ENCODE data around the gene FAM13A. TPM values are rescaled to one million over a fixed set of nuclear protein-coding genes. Genes with fewer than 3 reads are reported as not detected.

The FAM13A gene
- total RNA-seq, 2 donors from 2014 or later = 27.2 to 107 TPM

GRCh38 chr4:89001647-89002445 lies 55.1 kb downstream of the FAM13A start:
- Histone ChIP-seq H3K36me3 (no peaks in the 10 kb centered on the region), H3K9me3 (no peaks in the 10 kb centered on the region), H3K4me1 (replicated peaks) (peaks cover 2% of the 10 kb centered on the region), H3K4me3 (no peak overlapping the region), H3K27ac (no peak overlapping the region), H3K27me3 (replicated peaks; ENCODE audit: insufficient read depth) (no peaks in the 10 kb centered on the region)
- no peak for TF ChIP-seq POLR2AphosphoS5 (IDR thresholded peaks at IDR 0.05)
- no peak for TF ChIP-seq CTCF (IDR thresholded peaks at IDR 0.05)
- TF ChIP-seq POLR2A (IDR thresholded peaks at IDR 0.05) = no peak
- intact Hi-C loops (cut with DNase I) = no loop called here
- WGBS = 26% methylated on average over 9 of the region's 9 CpGs
- DNase-seq (ENCODE audit: low spot score) = no peak

GRCh38 chr4:89000844-89001360 lies 56.1 kb downstream of the FAM13A start:
- Histone ChIP-seq H3K27ac (no peak overlapping the region), H3K27me3 (replicated peaks; ENCODE audit: insufficient read depth) (no peaks in the 10 kb centered on the region), H3K4me1 (replicated peaks) (peaks cover 2% of the 10 kb centered on the region), H3K4me3 (no peak overlapping the region), H3K36me3 (no peaks in the 10 kb centered on the region), H3K9me3 (no peaks in the 10 kb centered on the region)
- DNase-seq (ENCODE audit: low spot score) = no peak
- intact Hi-C loops (cut with DNase I) = no loop called here
- no peak for TF ChIP-seq CTCF (IDR thresholded peaks at IDR 0.05)
- TF ChIP-seq POLR2AphosphoS5 (IDR thresholded peaks at IDR 0.05) = no peak
- no peak for TF ChIP-seq POLR2A (IDR thresholded peaks at IDR 0.05)
- 75% methylated on average over 3 of the region's 3 CpGs for WGBS

- no peak overlapping the region for H3K27ac ChIP-seq
- no peaks in the 10 kb centered on the region for H3K9me3 ChIP-seq
- 61% methylated on average over 1 of the region's 1 CpG for WGBS
- peaks cover 2% of the 10 kb centered on the region for H3K4me1 ChIP-seq (replicated peaks)
- intact Hi-C loops (cut with DNase I) = no loop called here
- no peaks in the 10 kb centered on the region for H3K27me3 ChIP-seq (replicated peaks; ENCODE audit: insufficient read depth)
- no peaks in the 10 kb centered on the region for H3K36me3 ChIP-seq
- no peak for DNase-seq (ENCODE audit: low spot score)
- no peak overlapping the region for H3K4me3 ChIP-seq
- TF ChIP-seq POLR2AphosphoS5 (IDR thresholded peaks at IDR 0.05) (no peak), POLR2A (IDR thresholded peaks at IDR 0.05) (no peak), CTCF (IDR thresholded peaks at IDR 0.05) (no peak)
These were observed 56.6 kb downstream of the FAM13A start for GRCh38 chr4:89000382-89000781.

GRCh38 chr4:88999392-88999930 lies 57.5 kb downstream of the FAM13A start:
- DNase-seq (ENCODE audit: low spot score) = no peak
- H3K27me3 ChIP-seq (replicated peaks; ENCODE audit: insufficient read depth) = no peaks in the 10 kb centered on the region
- no peaks in the 10 kb centered on the region for H3K36me3 ChIP-seq
- H3K9me3 ChIP-seq = no peaks in the 10 kb centered on the region
- intact Hi-C loops (cut with DNase I) = no loop called here
- peaks cover 2% of the 10 kb centered on the region for H3K4me1 ChIP-seq (replicated peaks)
- TF ChIP-seq POLR2AphosphoS5 (IDR thresholded peaks at IDR 0.05) = no peak
- no peak for TF ChIP-seq POLR2A (IDR thresholded peaks at IDR 0.05)
- no peak for TF ChIP-seq CTCF (IDR thresholded peaks at IDR 0.05)
- no peak overlapping the region for H3K27ac ChIP-seq
- 55% methylated on average over 2 of the region's 2 CpGs for WGBS
- H3K4me3 ChIP-seq = no peak overlapping the region

Data from prostate gland (tissue), 2 donors.